ENCODE measurements around the gene TRAPPC3.
A peak's percentile ranks its signal among the peaks of the same experiment; 100 is the strongest.
"Not testable (repeated sequence)": the region's sequence is repeated elsewhere in the genome, so short reads cannot be mapped to it uniquely, and the experiment has no call there.

Gene TRAPPC3

DNA sequence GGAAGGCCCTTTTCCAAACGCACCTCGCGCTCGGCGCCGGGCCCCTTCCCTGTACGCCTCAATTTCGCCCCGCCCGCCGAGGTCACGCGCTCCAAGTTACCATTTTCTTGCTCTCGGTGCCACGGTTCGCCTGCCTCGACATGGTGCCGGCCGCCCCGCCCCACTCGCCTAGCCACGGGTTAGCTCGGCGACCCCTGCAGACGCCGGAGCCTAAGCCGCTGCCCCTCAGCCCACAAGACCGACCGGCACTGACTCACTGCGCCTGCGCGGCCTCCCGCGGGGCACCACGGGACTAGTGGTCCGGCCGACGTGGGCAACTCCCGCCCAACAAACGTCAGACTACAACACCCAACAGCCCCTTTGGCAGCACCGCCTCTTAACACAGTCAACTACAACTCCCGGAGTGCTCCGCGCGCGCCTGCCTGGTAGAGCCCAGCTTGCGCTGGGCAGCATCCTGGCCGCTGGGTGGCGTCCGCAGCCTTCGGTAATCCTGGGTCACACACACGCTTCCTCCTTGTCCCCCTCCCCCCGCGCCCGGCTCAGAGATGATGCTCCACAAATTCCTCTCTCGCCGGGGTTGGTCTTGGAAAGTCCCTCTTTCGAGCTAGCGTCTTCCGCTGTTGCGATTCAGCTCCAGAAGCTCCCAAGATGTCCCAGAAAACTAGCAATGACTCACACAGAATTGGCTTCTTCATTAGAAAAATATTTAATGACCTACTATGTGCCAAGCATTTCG is at the start of gene TRAPPC3:
TRAPPC3 (minus strand) TSS at position 250 of the 736 bp plus-strand sequence; CDS start at position 142, 108 bp downstream.
- peak; percentile 95 to 98 (median 98) for DNase-seq

DNA sequence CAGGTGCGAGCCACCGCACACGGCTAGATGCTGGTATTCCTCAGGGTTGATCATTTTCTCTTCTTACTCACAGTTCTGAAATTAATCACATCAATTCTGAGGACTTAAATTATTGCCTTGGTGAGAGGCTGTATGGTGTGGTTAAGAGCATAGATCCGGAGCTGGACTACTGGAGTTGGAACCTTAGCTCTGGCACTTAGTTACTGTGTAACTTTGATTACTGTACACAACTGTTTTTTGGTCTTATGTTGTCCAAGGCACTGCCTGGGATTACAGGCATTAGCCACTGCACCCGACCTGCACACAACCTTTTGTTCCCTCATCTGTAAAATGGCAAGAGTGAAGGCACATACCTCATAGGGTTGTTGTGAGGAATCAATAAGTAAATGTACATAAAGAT is 49.4 kb upstream of the TRAPPC3 start:
- DNase-seq = no peak

GRCh38 chr1:36196805-36197204 is 47.5 kb upstream of the TRAPPC3 start:
- DNase-seq = not testable (repeated sequence)

GRCh38 chr1:36187800-36188593 is 38.7 kb upstream of the TRAPPC3 start:
- peak; percentile 27 to 66 (median 46) for DNase-seq

GRCh38 chr1:36183309-36183856 is 34.1 kb upstream of the TRAPPC3 start:
- no peak for DNase-seq

DNA sequence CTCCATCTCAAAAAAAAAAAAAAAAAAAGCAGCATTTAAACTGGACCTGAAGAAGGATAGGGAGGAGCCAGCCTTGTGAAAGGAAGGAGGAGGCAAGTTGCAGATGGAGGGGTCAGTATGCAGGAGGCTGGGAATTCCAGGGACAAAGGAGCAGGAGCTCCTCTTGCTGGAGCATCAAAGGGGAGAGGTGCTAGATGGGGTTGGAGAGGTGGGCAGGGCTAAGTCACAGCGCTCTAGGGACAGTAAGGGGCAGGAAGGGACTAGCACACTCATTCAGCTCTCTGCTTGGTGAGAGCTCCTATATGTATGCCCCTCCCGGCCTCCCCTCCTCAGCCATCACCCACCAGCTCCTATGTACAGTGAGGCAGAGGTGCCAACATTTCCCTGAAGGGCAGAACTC is 33.4 kb upstream of the TRAPPC3 start:
- DNase-seq = no peak

GRCh38 chr1:36179220-36179600 is 29.9 kb upstream of the TRAPPC3 start:
- no peak for DNase-seq

DNA sequence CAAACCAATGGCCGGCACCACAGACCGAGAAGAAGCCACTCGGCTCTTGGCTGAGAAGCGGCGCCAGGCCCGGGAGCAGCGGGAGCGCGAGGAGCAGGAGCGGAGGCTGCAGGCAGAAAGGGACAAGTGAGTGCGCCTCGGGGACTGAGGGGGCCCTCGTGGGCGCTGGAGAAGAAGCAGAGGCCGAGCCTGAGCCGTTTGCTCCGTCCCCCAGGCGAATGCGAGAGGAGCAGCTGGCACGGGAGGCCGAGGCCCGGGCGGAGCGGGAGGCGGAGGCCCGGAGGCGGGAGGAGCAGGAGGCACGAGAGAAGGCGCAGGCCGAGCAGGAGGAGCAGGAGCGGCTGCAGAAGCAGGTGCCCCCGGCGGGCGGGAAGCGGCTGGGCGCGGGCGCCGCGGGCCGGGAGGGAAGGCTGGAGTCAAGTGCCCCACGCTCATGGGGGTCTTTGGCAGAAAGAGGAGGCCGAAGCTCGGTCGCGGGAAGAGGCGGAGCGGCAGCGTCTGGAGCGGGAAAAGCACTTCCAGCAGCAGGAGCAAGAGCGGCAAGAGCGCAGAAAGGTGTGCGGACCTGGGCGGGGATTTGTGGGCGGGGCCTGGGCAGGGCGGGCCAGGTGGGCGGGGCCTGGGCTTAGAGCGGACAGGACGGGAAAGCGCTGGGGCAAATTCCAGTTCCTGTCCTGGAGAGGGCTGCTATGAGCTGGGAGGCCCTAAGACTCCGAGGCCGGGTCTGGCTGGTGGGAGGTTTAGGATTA is 29.4 kb upstream of the TRAPPC3 start:
- DNase-seq = no peak

DNA sequence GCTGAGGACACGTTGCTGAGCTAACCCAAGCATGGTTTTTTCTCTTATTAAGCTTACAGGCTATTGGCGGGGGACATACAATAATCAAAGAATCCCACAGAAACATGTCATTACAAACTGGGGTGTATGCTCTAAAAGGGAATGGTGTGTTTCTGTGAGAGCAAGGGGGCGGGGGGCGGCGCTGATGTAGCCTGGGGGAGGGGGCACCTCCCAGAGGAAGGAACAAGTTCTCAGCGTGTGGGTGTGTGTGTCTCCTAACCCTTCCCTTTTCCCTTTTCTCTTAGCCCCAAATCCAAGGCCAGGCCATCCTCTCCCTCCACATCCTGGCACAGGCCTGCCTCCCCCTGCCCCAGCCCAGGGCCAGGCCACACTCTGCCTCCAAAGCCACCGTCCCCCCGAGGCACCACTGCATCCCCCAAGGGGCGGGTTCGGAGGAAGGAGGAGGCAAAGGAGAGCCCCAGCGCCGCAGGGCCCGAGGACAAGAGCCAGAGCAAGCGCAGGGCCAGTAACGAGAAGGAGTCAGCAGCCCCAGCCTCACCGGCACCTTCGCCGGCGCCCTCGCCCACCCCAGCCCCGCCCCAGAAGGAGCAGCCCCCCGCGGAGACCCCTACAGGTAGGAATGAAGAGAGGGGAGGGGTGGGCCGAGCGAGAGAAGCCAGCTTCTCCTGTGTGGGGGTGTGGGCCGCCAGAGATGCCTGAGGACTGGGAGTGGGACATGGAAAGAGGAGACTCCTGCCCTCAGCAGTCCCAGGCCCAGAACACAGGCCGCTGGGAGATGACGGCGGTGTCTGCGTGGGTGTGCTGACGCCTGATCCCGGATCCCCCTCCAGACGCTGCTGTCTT is 28.5 kb upstream of the TRAPPC3 start:
- no peak for DNase-seq

GRCh38 chr1:36176106-36176949 is 27.0 kb upstream of the TRAPPC3 start:
- no peak for DNase-seq

DNA sequence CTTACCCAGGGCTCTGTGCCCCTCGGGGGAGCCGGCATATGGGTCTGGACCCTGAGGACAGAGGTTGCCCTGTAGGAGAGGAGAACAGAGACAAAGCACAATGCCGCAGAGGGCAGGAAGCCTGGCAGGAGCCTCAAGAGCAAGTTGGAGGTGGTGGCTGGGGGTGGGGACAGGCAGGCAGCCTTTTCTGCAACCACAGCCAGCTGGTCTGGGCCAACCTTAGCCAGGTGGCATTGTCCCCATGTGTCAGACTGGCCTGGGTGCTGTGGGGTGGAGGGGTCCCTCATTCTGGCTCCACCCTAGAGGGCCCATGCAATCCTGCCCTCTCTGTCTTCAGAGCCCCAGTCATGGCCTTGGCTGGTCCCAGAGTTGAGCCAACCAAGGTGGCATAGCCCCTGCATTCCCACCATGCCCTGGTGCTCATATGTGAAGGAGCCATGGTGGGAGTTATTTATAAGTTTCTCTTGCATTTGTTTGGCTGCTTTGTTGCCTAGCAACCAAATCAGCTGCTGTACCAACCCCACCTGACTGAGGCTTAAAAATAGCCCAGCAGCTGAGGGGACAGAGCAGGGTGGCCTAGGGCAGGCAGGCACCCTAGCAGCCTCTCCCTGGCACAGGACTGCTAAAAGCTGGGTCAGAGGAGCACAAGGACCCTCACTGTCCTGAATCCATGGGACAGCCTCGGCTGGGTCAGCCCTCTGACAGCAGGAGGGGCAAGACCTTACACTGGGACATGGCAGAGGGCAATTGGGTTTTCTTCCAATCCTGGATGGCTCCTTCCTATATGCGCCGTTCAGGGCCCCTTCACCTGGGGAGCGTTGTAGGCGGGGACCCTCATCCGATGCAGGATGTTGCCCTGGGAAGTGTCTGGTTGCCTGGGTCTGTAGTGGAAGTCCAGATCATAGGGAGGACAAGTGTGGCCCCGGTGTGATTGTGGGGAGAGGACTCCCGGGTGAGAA is 26.1 kb upstream of the TRAPPC3 start:
- no peak for DNase-seq

GRCh38 chr1:36174713-36175112 is 25.4 kb upstream of the TRAPPC3 start:
- no peak for DNase-seq

DNA sequence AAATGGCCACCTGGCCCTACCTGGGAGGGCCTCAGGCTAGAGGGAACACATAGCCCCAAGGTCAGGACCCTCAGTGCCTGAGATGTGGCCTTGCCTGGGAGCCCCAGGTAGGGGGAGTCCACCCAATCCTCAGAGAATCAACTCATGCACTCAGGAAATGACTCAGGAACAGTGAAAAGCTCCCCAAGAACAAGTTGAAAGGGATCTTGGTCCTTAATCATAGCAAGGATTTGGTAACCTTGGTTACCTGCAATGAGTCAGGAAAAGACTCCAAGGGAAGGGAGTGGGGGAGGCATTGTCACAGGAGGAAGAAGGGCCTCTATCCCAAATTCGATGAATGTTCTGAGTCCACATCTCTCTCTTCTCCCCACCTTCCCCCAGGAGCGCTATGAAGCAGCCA is 23.7 kb upstream of the TRAPPC3 start:
- DNase-seq = no peak

DNA sequence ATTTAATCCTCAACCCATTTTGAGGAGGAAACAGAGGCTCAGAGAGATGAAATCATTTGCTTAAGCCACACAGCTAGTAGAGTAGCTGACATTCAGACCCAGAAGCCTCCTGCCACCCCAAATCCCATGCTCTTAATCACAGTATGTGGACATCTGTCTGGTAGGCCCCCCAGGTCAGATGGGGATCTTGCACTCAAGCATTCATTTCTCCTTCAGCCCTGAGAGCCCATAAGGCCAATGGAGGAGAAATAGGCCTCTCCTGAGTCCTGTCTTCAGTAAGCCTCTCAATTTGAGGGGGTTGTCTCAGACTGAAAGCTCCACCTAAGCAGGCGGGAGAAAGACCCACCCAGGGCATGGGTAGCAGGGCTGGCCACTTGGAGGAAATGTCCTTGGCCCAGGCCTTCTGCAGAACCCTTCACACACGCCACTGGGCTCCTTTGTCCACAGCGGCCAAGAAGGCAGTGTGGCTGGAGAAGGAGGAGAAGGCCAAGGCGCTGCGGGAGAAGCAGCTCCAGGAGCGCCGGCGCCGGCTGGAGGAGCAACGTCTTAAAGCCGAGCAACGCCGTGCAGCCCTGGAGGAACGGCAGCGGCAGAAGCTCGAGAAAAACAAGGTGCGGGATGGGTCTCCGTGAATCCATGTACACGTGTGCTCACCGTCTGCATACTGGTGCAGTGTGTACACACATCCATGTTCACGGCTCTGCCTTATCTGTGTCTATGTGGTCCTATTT is 22.9 kb upstream of the TRAPPC3 start:
- no peak for DNase-seq

- no peak for DNase-seq
Observed at GRCh38 chr1:36170643-36171412, 21.5 kb upstream of the TRAPPC3 start.

DNA sequence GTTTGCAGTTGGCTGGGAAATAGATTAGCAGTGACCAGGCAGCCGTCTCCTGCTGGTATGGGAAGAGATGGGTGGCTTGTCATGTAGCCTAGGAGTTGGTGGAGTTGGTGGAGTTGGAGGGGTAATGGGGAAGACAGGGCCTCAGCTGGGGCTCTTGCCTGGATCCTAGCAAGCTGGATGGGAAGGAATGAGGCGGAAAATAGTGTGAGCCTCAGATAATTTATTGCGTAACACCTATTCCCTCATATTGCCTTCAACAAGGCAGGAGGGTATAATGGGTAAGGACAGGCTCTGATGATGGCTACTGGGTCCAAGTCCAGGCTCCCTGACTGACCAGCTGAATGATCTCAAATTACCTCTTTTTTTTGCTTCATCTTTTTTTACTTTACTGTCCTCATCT is 19.2 kb upstream of the TRAPPC3 start:
- DNase-seq = no peak

DNA sequence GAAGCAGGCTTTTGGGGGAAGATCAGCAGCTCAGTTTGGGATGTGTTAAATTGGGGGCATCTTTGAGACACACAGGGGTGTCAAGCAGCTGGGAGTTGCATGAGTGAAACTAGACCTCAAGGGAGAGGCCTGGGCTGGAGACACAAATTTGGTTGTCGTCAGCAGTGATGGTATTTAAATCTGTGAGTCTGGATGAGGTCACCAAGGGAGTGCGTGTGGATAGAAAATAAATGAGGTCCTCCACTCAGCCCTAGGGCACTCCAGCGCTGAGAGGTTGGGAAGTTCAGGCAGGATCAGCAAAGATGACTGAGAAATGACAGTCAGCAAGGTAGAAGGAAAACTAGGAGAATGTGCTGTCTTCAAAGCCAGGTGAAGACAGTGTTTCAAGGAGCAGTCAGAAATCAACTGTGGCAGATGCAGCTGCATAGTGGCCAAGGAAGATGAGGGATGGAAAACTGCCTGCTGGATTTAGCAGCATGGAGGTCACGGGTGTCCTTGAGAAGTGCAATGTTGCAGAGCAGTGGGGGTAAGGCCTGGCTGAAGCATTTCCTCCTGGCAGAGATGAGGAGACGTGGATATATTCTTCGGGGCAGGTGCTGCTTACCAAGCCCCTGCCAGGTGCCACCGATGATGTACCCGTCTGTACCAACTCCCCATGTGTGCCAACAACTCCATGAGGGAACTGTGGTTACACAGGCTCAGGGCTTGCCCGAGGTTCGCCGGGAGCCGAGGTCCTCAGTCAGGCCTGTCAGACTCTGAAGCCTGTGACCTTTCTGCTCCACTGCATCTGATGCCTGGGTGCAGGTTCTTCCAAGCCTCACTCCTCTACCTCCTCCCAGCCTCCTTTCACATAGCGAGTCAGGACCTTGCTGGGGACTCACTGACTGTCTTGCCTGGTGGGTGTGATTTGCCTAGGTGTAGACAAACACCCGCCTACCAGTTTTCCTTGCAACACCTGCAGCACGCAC is 17.9 kb upstream of the TRAPPC3 start:
- DNase-seq = no peak

Data from activated naive CD4-positive, alpha-beta T cell (primary cell).